Measurements from ENCODE around the gene EFS.

Gene EFS

DNA sequence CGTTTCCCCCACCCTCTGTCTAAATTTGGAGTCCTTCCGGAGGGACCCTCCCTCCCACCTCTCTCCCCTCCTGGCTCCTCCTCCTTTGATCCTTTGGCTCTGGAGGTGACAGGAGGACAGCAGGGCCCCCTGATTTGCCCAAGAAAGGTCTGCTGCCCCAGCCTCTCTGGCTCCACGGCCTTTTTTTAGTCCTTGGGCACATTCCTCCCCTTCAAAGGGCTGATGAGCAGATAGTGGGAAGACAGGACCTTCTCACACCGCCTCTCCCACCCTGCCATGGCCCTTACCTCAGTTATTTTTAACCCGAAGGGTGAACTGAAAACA is 43.3 kb upstream of the EFS start:
- DNase-seq (ENCODE audit: low spot score): no peak
- TF ChIP-seq, protein P1, sequence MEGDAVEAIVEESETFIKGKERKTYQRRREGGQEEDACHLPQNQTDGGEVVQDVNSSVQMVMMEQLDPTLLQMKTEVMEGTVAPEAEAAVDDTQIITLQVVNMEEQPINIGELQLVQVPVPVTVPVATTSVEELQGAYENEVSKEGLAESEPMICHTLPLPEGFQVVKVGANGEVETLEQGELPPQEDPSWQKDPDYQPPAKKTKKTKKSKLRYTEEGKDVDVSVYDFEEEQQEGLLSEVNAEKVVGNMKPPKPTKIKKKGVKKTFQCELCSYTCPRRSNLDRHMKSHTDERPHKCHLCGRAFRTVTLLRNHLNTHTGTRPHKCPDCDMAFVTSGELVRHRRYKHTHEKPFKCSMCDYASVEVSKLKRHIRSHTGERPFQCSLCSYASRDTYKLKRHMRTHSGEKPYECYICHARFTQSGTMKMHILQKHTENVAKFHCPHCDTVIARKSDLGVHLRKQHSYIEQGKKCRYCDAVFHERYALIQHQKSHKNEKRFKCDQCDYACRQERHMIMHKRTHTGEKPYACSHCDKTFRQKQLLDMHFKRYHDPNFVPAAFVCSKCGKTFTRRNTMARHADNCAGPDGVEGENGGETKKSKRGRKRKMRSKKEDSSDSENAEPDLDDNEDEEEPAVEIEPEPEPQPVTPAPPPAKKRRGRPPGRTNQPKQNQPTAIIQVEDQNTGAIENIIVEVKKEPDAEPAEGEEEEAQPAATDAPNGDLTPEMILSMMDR (IDR thresholded peaks at IDR 0.05; ENCODE audit: extremely low read depth, missing control alignments): no peak

GRCh38 chr14:23407516-23408306 is 42.7 kb upstream of the EFS start, which contains the start of gene MYH6:
Gene MYH6 (minus strand): TSS chr14:23408273. CDS start chr14:23407223, 1,050 bp downstream.
- DNase-seq (ENCODE audit: low spot score): no peak
- TF ChIP-seq, protein P1 (IDR thresholded peaks at IDR 0.05; ENCODE audit: extremely low read depth, missing control alignments): no peak

GRCh38 chr14:23406725-23407355 is 41.9 kb upstream of the EFS start:
- DNase-seq (ENCODE audit: low spot score): no peak
- TF ChIP-seq, protein P1 (IDR thresholded peaks at IDR 0.05; ENCODE audit: extremely low read depth, missing control alignments): no peak

GRCh38 chr14:23406244-23406643 is 41.3 kb upstream of the EFS start:
- TF ChIP-seq, protein P1 (IDR thresholded peaks at IDR 0.05; ENCODE audit: extremely low read depth, missing control alignments): no peak
- no peak for DNase-seq (ENCODE audit: low spot score)

GRCh38 chr14:23405516-23406025 is 40.6 kb upstream of the EFS start:
- TF ChIP-seq, protein P1 (IDR thresholded peaks at IDR 0.05; ENCODE audit: extremely low read depth, missing control alignments): no peak

DNA sequence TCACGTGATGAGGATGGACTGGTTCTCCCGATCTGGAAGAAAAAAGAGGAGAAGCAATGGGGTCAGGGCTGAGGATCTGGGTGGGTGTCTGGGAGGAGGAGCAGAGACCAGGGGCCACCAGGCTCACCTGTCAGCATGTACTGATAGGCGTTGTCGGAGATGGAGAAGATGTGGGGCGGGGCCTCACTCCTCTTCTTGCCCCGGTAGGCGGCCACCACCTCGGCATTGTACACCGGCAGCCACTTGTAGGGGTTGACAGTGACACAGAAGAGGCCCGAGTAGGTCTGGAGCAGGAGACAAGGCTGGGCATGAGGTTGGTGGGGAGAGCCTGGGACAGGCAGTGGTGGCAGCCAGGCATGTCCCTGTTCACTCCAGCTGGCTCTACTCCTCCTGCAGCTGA is 40.1 kb upstream of the EFS start:
- TF ChIP-seq, protein P1 (IDR thresholded peaks at IDR 0.05; ENCODE audit: extremely low read depth, missing control alignments): no peak
- no peak for DNase-seq (ENCODE audit: low spot score)

More at GRCh38 chr14:23405516-23406025, 40.6 kb upstream of the EFS start:
- no peak for DNase-seq (ENCODE audit: low spot score)

DNA sequence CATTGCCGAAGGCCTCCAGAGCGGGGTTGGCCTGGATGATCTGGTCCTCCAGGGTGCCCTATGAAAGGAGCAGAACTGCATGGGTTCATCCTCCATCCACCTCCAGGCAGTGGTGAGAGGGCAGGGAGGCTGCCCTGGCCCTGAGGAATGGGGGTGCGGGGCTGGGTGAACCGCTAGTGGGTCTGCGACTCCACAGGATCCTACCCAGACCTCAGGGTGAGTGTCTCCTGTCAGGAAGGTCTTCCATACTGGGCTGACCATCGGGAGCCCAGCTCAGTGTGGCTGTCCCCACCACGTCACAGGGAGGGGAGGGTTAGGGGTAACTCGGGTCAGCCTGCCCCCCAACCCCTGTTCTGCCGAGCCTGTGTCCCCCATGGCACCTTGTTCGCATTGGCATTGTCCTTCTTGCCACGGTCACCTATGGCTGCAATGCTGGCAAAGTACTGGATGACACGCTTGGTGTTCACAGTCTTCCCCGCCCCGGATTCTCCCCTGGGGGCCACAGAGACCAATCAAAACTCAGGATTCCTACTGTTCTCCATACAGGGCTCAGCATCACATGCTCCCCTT is 39.4 kb upstream of the EFS start:
- TF ChIP-seq, protein P1 (IDR thresholded peaks at IDR 0.05; ENCODE audit: extremely low read depth, missing control alignments): no peak
- DNase-seq (ENCODE audit: low spot score): no peak

Data from GM20000 (cell line).